ENCODE results near the gene ABRACL.
"Not testable (repeated sequence)": the region's sequence is repeated elsewhere in the genome, so short reads cannot be mapped to it uniquely, and the experiment has no call there.

Gene ABRACL

GRCh38 chr6:139028658-139029469 is at the start of gene ABRACL:
Gene ABRACL (plus strand): TSS chr6:139028745. CDS start chr6:139034161, 5,416 bp downstream.
- peak; percentile 82 for DNase-seq

GRCh38 chr6:138979365-138979764 is 49.2 kb upstream of the ABRACL start:
- no peak for DNase-seq

- peak; percentile 51 for DNase-seq
These were observed 48.5 kb upstream of the ABRACL start for GRCh38 chr6:138979813-138980668.

GRCh38 chr6:138981416-138981815 is 47.1 kb upstream of the ABRACL start:
- DNase-seq: no peak

- peak; percentile 38 for DNase-seq
These were observed 42.0 kb upstream of the ABRACL start for GRCh38 chr6:138986578-138986977.

- DNase-seq: no peak
These were observed 41.4 kb upstream of the ABRACL start for GRCh38 chr6:138987080-138987642.

GRCh38 chr6:138987643-138988468 is 40.7 kb upstream of the ABRACL start, which contains the start of gene REPS1:
Gene REPS1 (minus strand): TSS chr6:138988253. CDS start chr6:138987682, 571 bp downstream.
- peak; percentile 93 for DNase-seq

GRCh38 chr6:138988469-138988834 is 40.1 kb upstream of the ABRACL start:
- no peak for DNase-seq

- DNase-seq: no peak
These were observed 39.2 kb upstream of the ABRACL start for GRCh38 chr6:138989098-138989983.

- peak; percentile 34 for DNase-seq
These were observed 37.3 kb upstream of the ABRACL start for GRCh38 chr6:138991206-138991605.

- DNase-seq: peak; percentile 70
These were observed 35.6 kb upstream of the ABRACL start for GRCh38 chr6:138992965-138993364.

- DNase-seq: not testable (repeated sequence)
These were observed 35.1 kb upstream of the ABRACL start for GRCh38 chr6:138993410-138993809.

GRCh38 chr6:138996524-138996923 is 32.0 kb upstream of the ABRACL start:
- no peak for DNase-seq

- DNase-seq: no peak
These were observed 31.4 kb upstream of the ABRACL start for GRCh38 chr6:138997136-138997535.

- DNase-seq: peak; percentile 24
These were observed 28.4 kb upstream of the ABRACL start for GRCh38 chr6:138999949-139000725.

GRCh38 chr6:139003751-139004150 is 24.8 kb upstream of the ABRACL start:
- DNase-seq: peak; percentile 52

GRCh38 chr6:139006477-139006876 is 22.1 kb upstream of the ABRACL start:
- no peak for DNase-seq

- DNase-seq: no peak
These were observed 21.1 kb upstream of the ABRACL start for GRCh38 chr6:139007428-139007827.

- DNase-seq: peak; percentile 42
These were observed 20.4 kb upstream of the ABRACL start for GRCh38 chr6:139008117-139008516.

- DNase-seq: no peak
These were observed 17.9 kb upstream of the ABRACL start for GRCh38 chr6:139010674-139011073.

GRCh38 chr6:139011980-139012379 is 16.6 kb upstream of the ABRACL start:
- no peak for DNase-seq

Data from inflammatory macrophage treated with lipopolysaccharide for 4 hours (primary cell).